Colonic mucosa (tissue), 4 donors: ENCODE results near the gene SLCO4A1. TPM values are rescaled to one million over a fixed set of nuclear protein-coding genes. Genes with fewer than 3 reads are reported as not detected.

ENCODE experiments used
- DNase-seq: peaks from one replicate; pipeline ENCODE4 v3.0.0-alpha.2; 2020
- H3K27ac ChIP-seq: fragments of 200-600 bp; one replicate; pipeline ENCODE4 v1.8.0; 2021
- H3K27me3 ChIP-seq: fragments of 200-600 bp; one replicate; pipeline ENCODE4 v1.8.0; 2021
- H3K36me3 ChIP-seq: fragments of 200-600 bp; one replicate; pipeline ENCODE4 v1.8.0; 2021
- H3K4me1 ChIP-seq: fragments of 200-600 bp; one replicate; pipeline ENCODE4 v1.8.0; 2021; ENCODE audit warnings: mild to moderate bottlenecking
- H3K4me3 ChIP-seq: fragments of 200-600 bp; one replicate; pipeline ENCODE4 v1.8.0; 2021
- H3K9ac ChIP-seq, 2 donors: one replicate each; pipeline ENCODE4 v1.7.0; 2013; ENCODE audit warnings: control low read depth in 2 of 2, low read depth in 2 of 2, low read length in 2 of 2
- H3K9me3 ChIP-seq: fragments of 200-600 bp; one replicate; pipeline ENCODE4 v1.8.0; 2021
- intact Hi-C: fragments of 100-400 bp; cut with DNase I; formaldehyde crosslinking; loops from one replicate; pipeline ENCODE4 v1.14.1; 2022
- total RNA-seq, 2 donors: library from RNA; stranded (reverse); fragmentation: NEBNext Ultra II Directional in 1 of 2; extraction: Animal tissue kit (Norgen Biotek cat#: 25700) in 1 of 2; gene quantifications; one replicate each; pipeline ENCODE4 v1.2.1, GENCODE V29; 2021
- TF ChIP-seq, protein P1 (sequence below): fragments of 200-600 bp; IDR thresholded peaks from one replicate; pipeline ENCODE4 v1.8.0; 2022; ENCODE audit warnings: antibody characterized with exemption, mild to moderate bottlenecking
- donor health status: healthy.
- donor health status: DM: no; HTN: no; CAD: no.
- donor health status: DM: no; HTN: no; CAD: no.

Gene SLCO4A1
- total RNA-seq, 2 donors from 2014 or later = 39.7 to 42.9 TPM

DNA sequence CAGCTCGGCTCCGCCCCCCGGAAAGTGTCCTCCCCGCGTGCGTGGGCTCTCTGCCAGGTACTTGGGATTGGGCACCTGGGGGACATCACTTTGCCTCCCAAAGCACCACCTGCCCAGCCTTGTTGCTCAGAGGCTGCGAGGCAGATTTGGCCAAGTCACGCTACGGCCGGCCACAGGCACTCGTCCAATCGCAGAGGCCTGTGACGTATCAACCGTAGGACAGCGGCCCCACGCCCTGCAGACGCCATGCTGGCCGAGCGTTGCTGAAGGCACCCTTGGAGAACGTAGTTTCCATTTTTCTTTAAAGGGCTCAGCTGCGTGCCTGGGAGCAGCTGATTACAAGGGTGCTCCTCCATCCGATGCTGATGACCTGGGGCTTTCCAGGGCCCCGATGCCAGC, 69.4 kb downstream of the SLCO4A1 start:
- H3K9ac ChIP-seq = no peak overlapping the region
- H3K4me1 ChIP-seq = no peaks in the 10 kb centered on the region
- TF ChIP-seq, protein P1, sequence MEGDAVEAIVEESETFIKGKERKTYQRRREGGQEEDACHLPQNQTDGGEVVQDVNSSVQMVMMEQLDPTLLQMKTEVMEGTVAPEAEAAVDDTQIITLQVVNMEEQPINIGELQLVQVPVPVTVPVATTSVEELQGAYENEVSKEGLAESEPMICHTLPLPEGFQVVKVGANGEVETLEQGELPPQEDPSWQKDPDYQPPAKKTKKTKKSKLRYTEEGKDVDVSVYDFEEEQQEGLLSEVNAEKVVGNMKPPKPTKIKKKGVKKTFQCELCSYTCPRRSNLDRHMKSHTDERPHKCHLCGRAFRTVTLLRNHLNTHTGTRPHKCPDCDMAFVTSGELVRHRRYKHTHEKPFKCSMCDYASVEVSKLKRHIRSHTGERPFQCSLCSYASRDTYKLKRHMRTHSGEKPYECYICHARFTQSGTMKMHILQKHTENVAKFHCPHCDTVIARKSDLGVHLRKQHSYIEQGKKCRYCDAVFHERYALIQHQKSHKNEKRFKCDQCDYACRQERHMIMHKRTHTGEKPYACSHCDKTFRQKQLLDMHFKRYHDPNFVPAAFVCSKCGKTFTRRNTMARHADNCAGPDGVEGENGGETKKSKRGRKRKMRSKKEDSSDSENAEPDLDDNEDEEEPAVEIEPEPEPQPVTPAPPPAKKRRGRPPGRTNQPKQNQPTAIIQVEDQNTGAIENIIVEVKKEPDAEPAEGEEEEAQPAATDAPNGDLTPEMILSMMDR = no peak
- no peak overlapping the region for H3K27ac ChIP-seq
- DNase-seq = no peak
- no peaks in the 10 kb centered on the region for H3K9me3 ChIP-seq
- no peaks in the 10 kb centered on the region for H3K36me3 ChIP-seq
- intact Hi-C loops = no loop called here
- H3K4me3 ChIP-seq = no peak overlapping the region
- H3K27me3 ChIP-seq = peaks cover 33% of the 10 kb centered on the region

DNA sequence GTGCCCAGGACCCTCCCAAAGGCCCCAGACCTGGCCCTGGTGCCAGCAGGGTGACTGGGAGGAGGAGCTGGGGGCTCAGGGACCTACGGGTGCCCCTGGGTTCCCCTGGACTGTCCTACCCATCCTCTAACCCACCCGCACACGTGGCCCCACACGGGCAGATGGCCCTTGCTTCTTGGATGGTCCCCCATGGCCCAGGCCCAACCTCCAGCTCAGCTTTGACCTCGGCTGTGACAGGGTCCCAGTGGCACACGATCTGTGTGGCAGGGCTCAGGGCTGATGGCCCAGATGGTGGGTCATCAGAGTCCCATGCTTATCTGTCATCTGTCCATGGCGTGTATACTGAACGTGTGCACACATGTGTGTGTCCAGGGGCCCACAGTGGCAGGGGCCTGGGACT, 70.3 kb downstream of the SLCO4A1 start:
- no peak overlapping the region for H3K27ac ChIP-seq
- TF ChIP-seq, protein P1 = no peak
- H3K27me3 ChIP-seq = peaks cover 29% of the 10 kb centered on the region
- intact Hi-C loops = no loop called here
- H3K4me1 ChIP-seq = no peaks in the 10 kb centered on the region
- H3K4me3 ChIP-seq = no peak overlapping the region
- H3K9ac ChIP-seq = no peak overlapping the region
- H3K9me3 ChIP-seq = no peaks in the 10 kb centered on the region
- H3K36me3 ChIP-seq = no peaks in the 10 kb centered on the region
- DNase-seq = no peak

DNA sequence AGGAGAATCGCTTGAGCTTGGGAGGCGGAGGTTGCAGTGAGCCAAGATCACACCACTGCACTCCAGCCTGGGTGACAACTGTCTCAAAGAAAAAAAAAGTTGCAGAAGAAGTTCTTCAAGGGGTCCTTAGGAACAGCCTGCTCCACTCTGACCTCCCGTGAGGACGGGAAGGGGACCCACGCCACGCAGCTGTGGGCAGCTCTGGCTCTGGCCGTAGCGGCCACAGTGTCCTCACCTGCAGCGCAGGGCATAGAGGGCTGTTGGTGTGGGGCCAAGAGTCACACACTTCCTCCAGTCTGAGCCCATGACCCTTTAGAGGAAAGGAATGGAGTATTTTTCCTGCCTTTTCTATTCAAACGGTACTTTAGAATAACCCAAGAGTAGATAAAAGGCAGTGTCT, 71.7 kb downstream of the SLCO4A1 start:
- H3K9ac ChIP-seq = no peak overlapping the region
- TF ChIP-seq, protein P1 = no peak
- intact Hi-C loops = no loop called here
- no peaks in the 10 kb centered on the region for H3K9me3 ChIP-seq
- DNase-seq = no peak
- peaks cover 15% of the 10 kb centered on the region for H3K27me3 ChIP-seq
- H3K4me1 ChIP-seq = no peaks in the 10 kb centered on the region
- H3K4me3 ChIP-seq = no peak overlapping the region
- no peak overlapping the region for H3K27ac ChIP-seq
- H3K36me3 ChIP-seq = no peaks in the 10 kb centered on the region

DNA sequence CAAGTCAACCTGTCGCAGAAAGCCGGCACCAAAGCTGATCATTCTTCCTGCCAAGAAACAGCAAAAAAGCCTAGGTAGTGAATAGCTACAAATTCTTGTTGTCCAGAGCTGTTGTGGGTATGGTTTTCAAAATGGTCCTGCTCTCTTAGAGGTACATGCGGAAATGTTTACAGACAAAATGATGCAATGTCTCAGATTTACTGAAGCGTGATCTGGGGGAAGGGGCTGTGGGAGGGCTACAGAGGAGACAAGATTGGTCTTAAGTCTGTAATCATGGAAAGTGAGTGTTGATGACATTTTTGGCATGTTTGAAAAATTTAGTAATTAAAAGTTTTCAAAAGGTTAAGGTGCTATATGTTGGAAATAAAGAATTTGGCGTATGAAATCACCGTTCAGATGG, 72.5 kb downstream of the SLCO4A1 start:
- TF ChIP-seq, protein P1 = no peak
- Histone ChIP-seq H3K27me3 (peaks cover 7% of the 10 kb centered on the region), H3K27ac (no peak overlapping the region), H3K9me3 (no peaks in the 10 kb centered on the region), H3K4me1 (no peaks in the 10 kb centered on the region), H3K9ac (no peak overlapping the region), H3K4me3 (no peak overlapping the region), H3K36me3 (no peaks in the 10 kb centered on the region)
- DNase-seq = no peak
- intact Hi-C loops = no loop called here

DNA sequence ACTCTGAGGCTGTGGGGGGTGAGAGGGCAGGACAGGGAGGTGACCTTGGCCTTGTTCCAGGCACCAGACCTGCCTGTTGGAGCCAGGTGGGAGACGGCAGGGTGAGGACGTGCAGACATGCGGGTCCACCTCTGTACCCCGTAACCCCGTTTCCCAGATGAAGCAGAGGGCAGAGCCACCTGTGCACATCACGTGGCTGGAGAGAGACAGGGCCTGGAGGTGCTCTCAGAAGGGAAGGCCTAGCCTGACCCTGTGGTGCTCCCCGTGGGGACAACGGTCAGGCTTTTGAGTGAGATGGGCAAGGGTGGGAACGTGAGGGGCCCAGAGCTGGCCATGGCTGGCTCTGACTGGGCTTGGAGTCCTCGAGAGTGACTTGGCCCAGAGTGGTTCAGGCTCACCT, 72.9 kb downstream of the SLCO4A1 start:
- H3K36me3 ChIP-seq = no peaks in the 10 kb centered on the region
- DNase-seq = no peak
- no peak overlapping the region for H3K27ac ChIP-seq
- TF ChIP-seq, protein P1 = no peak
- intact Hi-C loops = no loop called here
- no peak overlapping the region for H3K4me3 ChIP-seq
- H3K27me3 ChIP-seq = peaks cover 6% of the 10 kb centered on the region
- no peaks in the 10 kb centered on the region for H3K4me1 ChIP-seq
- no peak overlapping the region for H3K9ac ChIP-seq
- H3K9me3 ChIP-seq = no peaks in the 10 kb centered on the region
